ENCODE results near the gene DPH6.
"Not testable (repeated sequence)": the region's sequence is repeated elsewhere in the genome, so short reads cannot be mapped to it uniquely, and the experiment has no call there.

The DPH6 gene

GRCh38 chr15:35394416-35394815, 151.5 kb downstream of the DPH6 start:
- TF ChIP-seq CSRNP3 (CRISPR knock-in tag; IDR thresholded peaks at IDR 0.05) = no peak
- TF ChIP-seq ZNF70 (CRISPR knock-in tag; IDR thresholded peaks at IDR 0.05) = no peak
- TF ChIP-seq ISL1 (CRISPR knock-in tag; IDR thresholded peaks at IDR 0.05) = peak; percentile 77
- no peak for ATAC-seq

GRCh38 chr15:35393398-35393797, 152.6 kb downstream of the DPH6 start:
- TF ChIP-seq PPARA (CRISPR knock-in tag; IDR thresholded peaks at IDR 0.05; ENCODE audit: borderline replicate concordance) = no peak
- TF ChIP-seq CSDC2 (CRISPR knock-in tag; IDR thresholded peaks at IDR 0.05) = no peak
- TF ChIP-seq GLIS3 (CRISPR knock-in tag; IDR thresholded peaks at IDR 0.05) = no peak
- TF ChIP-seq ZC3H10 (CRISPR knock-in tag; IDR thresholded peaks at IDR 0.05) = no peak
- ATAC-seq = no peak

GRCh38 chr15:35391408-35391984, 154.5 kb downstream of the DPH6 start:
- not testable (repeated sequence) for ATAC-seq

- no peak for ATAC-seq
- no peak for TF ChIP-seq BACH2 (CRISPR knock-in tag; IDR thresholded peaks at IDR 0.05; ENCODE audit: borderline replicate concordance)
- no peak for TF ChIP-seq TCF4 (CRISPR knock-in tag; IDR thresholded peaks at IDR 0.05; ENCODE audit: borderline replicate concordance)
- TF ChIP-seq TSHZ2 (CRISPR knock-in tag; IDR thresholded peaks at IDR 0.05) = no peak
- TF ChIP-seq ZNF8 (CRISPR knock-in tag; IDR thresholded peaks at IDR 0.05) = no peak
Observed at GRCh38 chr15:35383506-35383905, 162.5 kb downstream of the DPH6 start.

GRCh38 chr15:35381328-35381727, 164.6 kb downstream of the DPH6 start:
- no peak for ATAC-seq
- no peak for TF ChIP-seq ZC3H10 (CRISPR knock-in tag; IDR thresholded peaks at IDR 0.05)
- TF ChIP-seq OSR1 (CRISPR knock-in tag; IDR thresholded peaks at IDR 0.05) = no peak
- TF ChIP-seq ESRRG (CRISPR knock-in tag; IDR thresholded peaks at IDR 0.05) = no peak
- no peak for TF ChIP-seq CSRNP3 (CRISPR knock-in tag; IDR thresholded peaks at IDR 0.05)
- TF ChIP-seq TCF4 (CRISPR knock-in tag; IDR thresholded peaks at IDR 0.05; ENCODE audit: borderline replicate concordance) = no peak
- no peak for TF ChIP-seq ZFP30 (CRISPR knock-in tag; IDR thresholded peaks at IDR 0.05)
- no peak for TF ChIP-seq ZNF8 (CRISPR knock-in tag; IDR thresholded peaks at IDR 0.05)
- no peak for TF ChIP-seq ISL1 (CRISPR knock-in tag; IDR thresholded peaks at IDR 0.05)
- no peak for TF ChIP-seq PPARA (CRISPR knock-in tag; IDR thresholded peaks at IDR 0.05; ENCODE audit: borderline replicate concordance)
- TF ChIP-seq RARB (CRISPR knock-in tag; IDR thresholded peaks at IDR 0.05) = no peak
- no peak for TF ChIP-seq BACH2 (CRISPR knock-in tag; IDR thresholded peaks at IDR 0.05; ENCODE audit: borderline replicate concordance)
- TF ChIP-seq CSDC2 (CRISPR knock-in tag; IDR thresholded peaks at IDR 0.05) = no peak
- no peak for TF ChIP-seq GLIS3 (CRISPR knock-in tag; IDR thresholded peaks at IDR 0.05)

GRCh38 chr15:35379972-35380371, 166.0 kb downstream of the DPH6 start:
- TF ChIP-seq ZFP3 (CRISPR knock-in tag; IDR thresholded peaks at IDR 0.05) (peak; percentile 84), ZFP30 (CRISPR knock-in tag; IDR thresholded peaks at IDR 0.05) (no peak)
- ATAC-seq = no peak

GRCh38 chr15:35378454-35378853, 167.5 kb downstream of the DPH6 start:
- not testable (repeated sequence) for ATAC-seq
